H1 (cell line): ENCODE data around the gene DYNLL2. TPM values are rescaled to one million over a fixed set of nuclear protein-coding genes. Genes with fewer than 3 reads are reported as not detected.

Experiments used
- BCL11A ChIP-seq, 2 experiments: IDR thresholded peaks; one replicate each; pipeline ENCODE4 v1.6.1; 2011; ENCODE audit warnings: low read depth in 2 of 2, low read length in 2 of 2, mild to moderate bottlenecking in 2 of 2
- EGR1 ChIP-seq: IDR thresholded peaks from 2 replicates; pipeline ENCODE4 v1.6.1; 2011; ENCODE audit warnings: low read depth, low read length, borderline replicate concordance
- RAD21 ChIP-seq, 2 experiments: IDR thresholded peaks in 1 of 2; conservative IDR thresholded peaks in 1 of 2; 2 replicates each; pipeline ENCODE4 v1.6.1; 2011; ENCODE audit warnings: low read depth in 2 of 2, low read length in 2 of 2, improper control_type of control experiment in 1 of 2, inconsistent platforms in 1 of 2, mild to moderate bottlenecking in 1 of 2, moderate library complexity in 1 of 2
- polyA plus RNA-seq, 7 experiments: library from polyadenylated mRNA; depleted of rRNA in 3 of 7; stranded (reverse) in 5 of 7; unstranded in 2 of 7; fragments of >200 nt in 5 of 7; fragments of 200-250 nt in 2 of 7; gene quantifications; 1 replicate in 5 of 7; 2 replicates in 1 of 7; 4 replicates in 1 of 7; pipeline versions ENCODE4 v1.2.1 to v1.2.3, GENCODE V29; 2011 to 2013; ENCODE audit warnings: missing spikeins in 2 of 7, mixed read lengths in 2 of 7
- total RNA-seq: library from RNA; stranded (reverse); fragmentation: NEBNext Ultra II Directional; extraction: Animal tissue kit (Norgen Biotek cat#: 25700); gene quantifications from 2 replicates; pipeline ENCODE4 v1.2.1, GENCODE V29; 2021

Gene DYNLL2
- total and polyA plus RNA-seq, 2 of the 8 experiments (the other 6 are each of a cell fraction or from before 2014, with no cell fraction given): 19.8 to 52.7 TPM

- TF ChIP-seq RAD21 (IDR thresholded peaks at IDR 0.05 in 1 of 2, conservative IDR thresholded peaks at IDR 0.05 in 1 of 2; ENCODE audit: low read depth in 2 of 2, low read length in 2 of 2) (peak; percentile 71 to 80), EGR1 (no peak), BCL11A (IDR thresholded peaks at IDR 0.05; ENCODE audit: low read depth in 2 of 2, low read length in 2 of 2) (no peak)
Observed at GRCh38 chr17:58121925-58122324, 38.7 kb downstream of the DYNLL2 start (continued).
